IMR-90 (cell line): Measurements from ENCODE around the gene SLC16A5. TPM values are rescaled to one million over a fixed set of nuclear protein-coding genes. Genes with fewer than 3 reads are reported as not detected.

Source experiments
- ATAC-seq: fragments of 200-7000 bp; cut with Tn5 transposase; 2 replicates; pipeline ENCODE4 v1.9.1; 2020; ENCODE audit warnings: low read depth, mild to moderate bottlenecking, moderate library complexity
- BruUV-seq: library from RNA; stranded (reverse); fragments of 400-500 nt; replicated peaks from 2 replicates; lab custom pipeline; 2021; lab: Mats Ljungman, UMichigan
- CTCF ChIA-PET: fragments of 300-600 bp; formaldehyde crosslinking; extraction: SDS; loops from one replicate; lab custom pipeline; 2021; ENCODE audit warnings: antibody characterized with exemption; lab: Yijun Ruan, JAX
- POLR2A ChIA-PET: fragments of 300-600 bp; sonication (Branson Sonifier 250); formaldehyde crosslinking; loops from one replicate; lab custom pipeline; 2022; ENCODE audit warnings: antibody characterized with exemption; ENCODE audit not compliant: unreplicated experiment; lab: Charles Lee
- DNase-seq: peaks from one replicate; pipeline ENCODE4 v3.0.0; 2013
- H2AFZ ChIP-seq: replicated peaks from 2 replicates; pipeline ENCODE3; 2013; ENCODE audit warnings: low read length, mild to moderate bottlenecking; ENCODE audit not compliant: poor library complexity
- H2AK5ac ChIP-seq: 2 replicates; pipeline ENCODE4 v1.6.1; 2013; ENCODE audit warnings: low read depth, low read length, inconsistent platforms
- H2AK9ac ChIP-seq: replicated peaks from 2 replicates; pipeline ENCODE3; 2013; ENCODE audit warnings: mild to moderate bottlenecking, low read depth, low read length, moderate library complexity; ENCODE audit not compliant: poor library complexity
- H2BK120ac ChIP-seq: 2 replicates; pipeline ENCODE4 v1.6.1; 2013; ENCODE audit warnings: low read depth, low read length, inconsistent platforms
- H2BK15ac ChIP-seq: 3 replicates; pipeline ENCODE4 v1.6.1; 2013; ENCODE audit warnings: low read depth, low read length, inconsistent platforms
- H2BK20ac ChIP-seq: 2 replicates; pipeline ENCODE4 v1.6.1; 2013; ENCODE audit warnings: low read depth, mild to moderate bottlenecking, inconsistent platforms, low read length, moderate library complexity
- H2BK5ac ChIP-seq: 2 replicates; pipeline ENCODE4 v1.6.1; 2013; ENCODE audit warnings: mild to moderate bottlenecking, low read depth, low read length, inconsistent platforms; ENCODE audit not compliant: poor library complexity, severe bottlenecking
- H3K14ac ChIP-seq: replicated peaks from 2 replicates; pipeline ENCODE4 v1.6.1; 2013; ENCODE audit warnings: low read depth, low read length, inconsistent platforms
- H3K18ac ChIP-seq: 2 replicates; pipeline ENCODE4 v1.6.1; 2013; ENCODE audit warnings: low read depth, low read length, control low read depth
- H3K23ac ChIP-seq: 2 replicates; pipeline ENCODE4 v1.6.1; 2013; ENCODE audit warnings: low read depth, low read length, inconsistent platforms
- H3K27ac ChIP-seq: 2 replicates; pipeline ENCODE4 v1.5.1; 2013; ENCODE audit warnings: mild to moderate bottlenecking, control low read depth, low read length; ENCODE audit not compliant: insufficient read depth
- H3K27me3 ChIP-seq: 2 replicates; pipeline ENCODE4 v1.6.1; 2013; ENCODE audit warnings: low read length; ENCODE audit not compliant: control insufficient read depth, insufficient read depth
- H3K36me3 ChIP-seq: 2 replicates; pipeline ENCODE4 v1.6.1; 2013; ENCODE audit warnings: low read length, mixed read lengths; ENCODE audit not compliant: control insufficient read depth, insufficient read depth
- H3K4ac ChIP-seq: 2 replicates; pipeline ENCODE4 v1.6.1; 2013; ENCODE audit warnings: low read depth, low read length, inconsistent platforms
- H3K4me1 ChIP-seq: 2 replicates; pipeline ENCODE4 v1.6.1; 2013; ENCODE audit warnings: low read length, mixed read lengths; ENCODE audit not compliant: control insufficient read depth, insufficient read depth
- H3K4me2 ChIP-seq: 2 replicates; pipeline ENCODE4 v1.6.1; 2013; ENCODE audit warnings: low read depth, mild to moderate bottlenecking, control low read depth, low read length, moderate library complexity
- H3K4me3 ChIP-seq: 2 replicates; pipeline ENCODE4 v1.5.1; 2013; ENCODE audit warnings: low read depth, mild to moderate bottlenecking, control low read depth, low read length, moderate library complexity; ENCODE audit not compliant: insufficient read depth
- H3K56ac ChIP-seq: 2 replicates; pipeline ENCODE4 v1.6.1; 2013; ENCODE audit warnings: low read length, inconsistent platforms; ENCODE audit not compliant: insufficient read depth; ENCODE audit errors: extremely low read depth
- H3K79me1 ChIP-seq, 2 experiments: 2 replicates each; pipeline ENCODE4 v1.6.1; 2013; ENCODE audit warnings: low read length in 2 of 2, inconsistent platforms in 1 of 2, low read depth in 1 of 2
- H3K9ac ChIP-seq: 2 replicates; pipeline ENCODE4 v1.6.1; 2013; ENCODE audit warnings: low read depth, low read length, control low read depth
- H3K9me1 ChIP-seq: 2 replicates; pipeline ENCODE4 v1.6.1; 2013; ENCODE audit warnings: low read length, inconsistent platforms; ENCODE audit not compliant: insufficient read depth
- H3K9me3 ChIP-seq: 2 replicates; pipeline ENCODE4 v1.6.1; 2013; ENCODE audit warnings: low read length; ENCODE audit not compliant: control insufficient read depth, insufficient read depth
- H4K20me1 ChIP-seq: 2 replicates; pipeline ENCODE4 v1.6.1; 2013; ENCODE audit warnings: low read length, inconsistent platforms; ENCODE audit not compliant: insufficient read depth
- H4K5ac ChIP-seq: 2 replicates; pipeline ENCODE4 v1.6.1; 2013; ENCODE audit warnings: mild to moderate bottlenecking, low read depth, low read length, control low read depth
- H4K8ac ChIP-seq, 2 experiments: 2 replicates each; pipeline ENCODE4 v1.6.1; 2013; ENCODE audit warnings: low read depth in 2 of 2, low read length in 2 of 2, control low read depth in 1 of 2, inconsistent platforms in 1 of 2
- H4K91ac ChIP-seq: 2 replicates; pipeline ENCODE4 v1.6.1; 2013; ENCODE audit warnings: low read depth, low read length, inconsistent platforms; ENCODE audit not compliant: insufficient read depth
- BHLHE40 ChIP-seq: fragments of 150-350 bp; IDR thresholded peaks from 2 replicates; pipeline ENCODE4 v1.6.1; 2016; ENCODE audit warnings: mild to moderate bottlenecking, low read depth, low read length
- CEBPB ChIP-seq: IDR thresholded peaks from 2 replicates; pipeline ENCODE4 v1.6.1; 2012; ENCODE audit warnings: low read depth, low read length, improper control_type of control experiment
- CHD1 ChIP-seq: IDR thresholded peaks from 2 replicates; pipeline ENCODE4 v1.6.1; 2012; ENCODE audit warnings: low read depth, low read length, improper control_type of control experiment
- CTCF ChIP-seq: conservative IDR thresholded peaks from 2 replicates; pipeline ENCODE4 v1.5.1; 2012; ENCODE audit warnings: mild to moderate bottlenecking, low read depth, low read length, improper control_type of control experiment
- ELK1 ChIP-seq: fragments of 150-350 bp; IDR thresholded peaks from 2 replicates; pipeline ENCODE4 v1.6.1; 2016; ENCODE audit warnings: low read depth, mild to moderate bottlenecking, low read length, moderate library complexity, borderline replicate concordance
- FOS ChIP-seq: fragments of 150-350 bp; IDR thresholded peaks from 2 replicates; pipeline ENCODE4 v1.6.1; 2016; ENCODE audit warnings: low read depth, low read length
- MAFK ChIP-seq: IDR thresholded peaks from 2 replicates; pipeline ENCODE4 v1.6.1; 2012; ENCODE audit warnings: low read depth, low read length, improper control_type of control experiment
- MAZ ChIP-seq: IDR thresholded peaks from 2 replicates; pipeline ENCODE4 v1.6.1; 2012; ENCODE audit warnings: low read depth, mild to moderate bottlenecking, low read length, improper control_type of control experiment, moderate library complexity, borderline replicate concordance
- NFE2L2 ChIP-seq: fragments of 150-350 bp; IDR thresholded peaks from 2 replicates; pipeline ENCODE4 v1.6.1; 2016; ENCODE audit warnings: low read depth, mild to moderate bottlenecking, low read length
- POLR2A ChIP-seq: IDR thresholded peaks from 2 replicates; pipeline ENCODE4 v1.6.1; 2012; ENCODE audit warnings: mild to moderate bottlenecking, low read depth, low read length
- RAD21 ChIP-seq: IDR thresholded peaks from 2 replicates; pipeline ENCODE4 v1.6.1; 2012; ENCODE audit warnings: low read length, improper control_type of control experiment
- RCOR1 ChIP-seq: IDR thresholded peaks from 2 replicates; pipeline ENCODE4 v1.6.1; 2012; ENCODE audit warnings: mild to moderate bottlenecking, low read length, improper control_type of control experiment; ENCODE audit not compliant: insufficient replicate concordance
- RFX5 ChIP-seq: IDR thresholded peaks from 2 replicates; pipeline ENCODE4 v1.8.0; 2012; ENCODE audit warnings: low read depth, mild to moderate bottlenecking, low read length, moderate library complexity
- USF2 ChIP-seq: fragments of 150-350 bp; IDR thresholded peaks from 2 replicates; pipeline ENCODE4 v1.6.1; 2017; ENCODE audit warnings: mild to moderate bottlenecking, antibody characterized with exemption, low read length, low read depth
- WGBS, 2 experiments: methylation state at CpG; one replicate each; pipeline versions ENCODE4 v1.1.5 to v1.1.7; 2013; ENCODE audit warnings: missing lambda C conversion rate in 2 of 2; ENCODE audit not compliant: insufficient read length in 1 of 2; ENCODE audit errors: extremely low coverage in 2 of 2; 5-methylcytosine and 5-hydroxymethylcytosine counted together
- dilution Hi-C: fragments of 300-500 bp; cut with HindIII; formaldehyde crosslinking; loops from one replicate; pipeline ENCODE4 v1.14.3; 2018; ENCODE audit warnings: low sequenced_read_pairs; ENCODE audit not compliant: unreplicated experiment
- in situ Hi-C: fragments of 300-500 bp; cut with MboI; formaldehyde crosslinking; loops from 3 replicates; pipeline ENCODE4 v1.14.3; 2019; ENCODE audit warnings: low sequenced_read_pairs, inconsistent platforms, mixed read lengths
- intact Hi-C: fragments of 100-400 bp; cut with micrococcal nuclease; formaldehyde crosslinking; loops from 2 replicates; pipeline ENCODE4 v1.10.0; 2022
- polyA plus RNA-seq, 3 experiments: library from polyadenylated mRNA; depleted of rRNA; stranded (reverse); fragments of >200 nt; gene quantifications; 2 replicates each; pipeline ENCODE4 v1.2.3, GENCODE V29; 2012; ENCODE audit warnings: low replicate concordance in 1 of 3
- total RNA-seq: library from RNA; depleted of rRNA; stranded (reverse); fragments of >200 nt; gene quantifications from 2 replicates; pipeline ENCODE4 v1.2.3, GENCODE V29; 2012

Gene SLC16A5
- total and polyA plus RNA-seq, 2 of the 4 experiments (the other 2 are of a cell fraction): 1.8 to 7.1 TPM

GRCh38 chr17:75077496-75078283 lies 10.1 kb upstream of the SLC16A5 start:
- Histone ChIP-seq H4K91ac (peak overlapping the region; percentile 54), H3K14ac (peak overlapping the region; percentile 67), H3K27me3 (no peaks in the 10 kb centered on the region), H2BK15ac (peak overlapping the region; percentile 10; the same call in 1 of the 3 replicates), H2AFZ (peak overlapping the region; percentile 82), H3K23ac (peak overlapping the region; percentile 10; the same call in 1 of the 2 replicates), H2BK20ac (peak overlapping the region; percentile 86), H3K4me3 (no peak overlapping the region), H3K4ac (peak overlapping the region; percentile 75), H4K8ac (peak overlapping the region; percentile 71 to 77; a peak in 3 of 4 replicates), H2BK120ac (peak overlapping the region; percentile 87), H3K9me3 (no peaks in the 10 kb centered on the region), H4K20me1 (no peaks in the 10 kb centered on the region), H3K79me1 (no peaks in the 10 kb centered on the region), H2AK9ac (peak overlapping the region; percentile 79), H3K36me3 (no peaks in the 10 kb centered on the region), H3K9ac (no peak overlapping the region), H2AK5ac (peak overlapping the region; percentile 60), H3K4me1 (peaks cover 21% of the 10 kb centered on the region), H3K18ac (no peak overlapping the region), H3K4me2 (no peak overlapping the region), H3K56ac (no peak overlapping the region), H2BK5ac (peak overlapping the region; percentile 52), H4K5ac (peak overlapping the region; percentile 67; the same call in 1 of the 2 replicates), H3K27ac (no peak overlapping the region; the same call in 1 of the 2 replicates), H3K9me1 (peaks cover 21% of the 10 kb centered on the region)
- no TSS peak for BruUV-seq
- WGBS, 2 experiments: 19% methylated on average over 27 of the region's 53 CpGs; no CpG with 5 or more reads in 1 of the 2 experiments
- ChIA-PET CTCF (interaction anchor here (1.2 to 1.7 kb wide), 3 partner anchors 28 to 56 kb away, joined by 4 to 12 read pairs (median 4); no protein-coding TSS in a partner anchor), POLR2A (no interaction called here)
- in situ Hi-C loops: no loop called here
- intact Hi-C loops: no loop called here
- DNase-seq: no peak
- no peak for ATAC-seq
- dilution Hi-C loops: no loop called here
- no peak for TF ChIP-seq CTCF
- no peak for TF ChIP-seq POLR2A
- TF ChIP-seq CHD1: no peak
- TF ChIP-seq USF2: no peak
- no peak for TF ChIP-seq BHLHE40
- no peak for TF ChIP-seq RAD21
- no peak for TF ChIP-seq ELK1
- TF ChIP-seq CEBPB: no peak
- no peak for TF ChIP-seq FOS
- no peak for TF ChIP-seq RCOR1
- TF ChIP-seq MAZ: no peak
- TF ChIP-seq RFX5: no peak
- no peak for TF ChIP-seq NFE2L2
- TF ChIP-seq MAFK: no peak
